Measurements from ENCODE around the gene FBXL3.

Gene FBXL3

DNA sequence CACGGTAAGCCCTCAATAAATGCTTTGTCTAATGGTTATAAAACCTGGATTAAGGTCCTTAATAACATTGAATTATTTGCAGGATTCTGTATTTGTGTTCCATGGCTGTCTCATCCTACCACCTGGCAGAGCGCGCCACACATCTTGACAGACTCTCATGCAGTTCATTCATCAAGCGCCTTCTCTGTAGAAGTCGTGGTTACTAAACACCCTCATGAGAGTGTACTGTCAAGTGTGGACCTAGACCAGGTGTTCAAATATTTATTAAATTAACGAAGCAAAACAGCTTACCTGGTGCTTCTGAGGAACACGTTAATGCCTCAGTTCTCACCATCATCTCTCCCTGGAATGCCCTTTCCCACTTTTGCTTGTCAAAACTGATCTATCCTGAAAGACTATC lies 13.1 kb upstream of the FBXL3 start:
- TF ChIP-seq, protein P1, sequence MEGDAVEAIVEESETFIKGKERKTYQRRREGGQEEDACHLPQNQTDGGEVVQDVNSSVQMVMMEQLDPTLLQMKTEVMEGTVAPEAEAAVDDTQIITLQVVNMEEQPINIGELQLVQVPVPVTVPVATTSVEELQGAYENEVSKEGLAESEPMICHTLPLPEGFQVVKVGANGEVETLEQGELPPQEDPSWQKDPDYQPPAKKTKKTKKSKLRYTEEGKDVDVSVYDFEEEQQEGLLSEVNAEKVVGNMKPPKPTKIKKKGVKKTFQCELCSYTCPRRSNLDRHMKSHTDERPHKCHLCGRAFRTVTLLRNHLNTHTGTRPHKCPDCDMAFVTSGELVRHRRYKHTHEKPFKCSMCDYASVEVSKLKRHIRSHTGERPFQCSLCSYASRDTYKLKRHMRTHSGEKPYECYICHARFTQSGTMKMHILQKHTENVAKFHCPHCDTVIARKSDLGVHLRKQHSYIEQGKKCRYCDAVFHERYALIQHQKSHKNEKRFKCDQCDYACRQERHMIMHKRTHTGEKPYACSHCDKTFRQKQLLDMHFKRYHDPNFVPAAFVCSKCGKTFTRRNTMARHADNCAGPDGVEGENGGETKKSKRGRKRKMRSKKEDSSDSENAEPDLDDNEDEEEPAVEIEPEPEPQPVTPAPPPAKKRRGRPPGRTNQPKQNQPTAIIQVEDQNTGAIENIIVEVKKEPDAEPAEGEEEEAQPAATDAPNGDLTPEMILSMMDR (IDR thresholded peaks at IDR 0.05; ENCODE audit: low read length, missing control alignments): no peak
- no peak for DNase-seq (ENCODE audit: low read depth)
- H3K4me3 ChIP-seq (replicated peaks; ENCODE audit: low read depth, low read length): no peak overlapping the region

DNA sequence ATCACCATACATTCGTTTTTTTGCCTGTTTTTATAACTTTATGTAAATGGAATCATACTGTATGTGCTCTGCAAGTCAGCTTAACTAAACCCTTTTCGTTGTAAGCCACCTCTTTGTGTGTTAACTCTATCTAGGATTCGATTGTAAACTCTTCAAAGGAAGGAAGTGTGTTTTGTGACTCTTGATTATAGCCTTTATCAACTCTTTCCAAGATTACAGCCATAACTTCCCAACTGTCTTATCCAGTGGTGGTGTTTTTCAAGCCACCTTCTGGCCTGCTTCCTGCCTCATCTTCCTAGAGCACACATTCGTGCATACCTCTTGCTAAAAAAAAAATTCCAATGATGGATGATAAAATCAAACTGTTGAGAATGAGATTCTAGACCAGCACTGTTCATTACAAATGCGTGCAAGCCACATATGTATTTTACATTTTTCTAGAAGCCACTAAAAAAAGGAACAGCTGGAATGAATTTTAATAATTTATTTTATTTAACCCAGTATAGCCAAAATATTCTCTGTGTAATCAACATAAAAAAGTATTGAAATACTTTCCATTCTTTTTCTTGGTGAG lies 12.0 kb upstream of the FBXL3 start:
- no peak overlapping the region for H3K4me3 ChIP-seq (replicated peaks; ENCODE audit: low read depth, low read length)
- TF ChIP-seq, protein P1 (IDR thresholded peaks at IDR 0.05; ENCODE audit: low read length, missing control alignments): no peak
- no peak for DNase-seq (ENCODE audit: low read depth)

DNA sequence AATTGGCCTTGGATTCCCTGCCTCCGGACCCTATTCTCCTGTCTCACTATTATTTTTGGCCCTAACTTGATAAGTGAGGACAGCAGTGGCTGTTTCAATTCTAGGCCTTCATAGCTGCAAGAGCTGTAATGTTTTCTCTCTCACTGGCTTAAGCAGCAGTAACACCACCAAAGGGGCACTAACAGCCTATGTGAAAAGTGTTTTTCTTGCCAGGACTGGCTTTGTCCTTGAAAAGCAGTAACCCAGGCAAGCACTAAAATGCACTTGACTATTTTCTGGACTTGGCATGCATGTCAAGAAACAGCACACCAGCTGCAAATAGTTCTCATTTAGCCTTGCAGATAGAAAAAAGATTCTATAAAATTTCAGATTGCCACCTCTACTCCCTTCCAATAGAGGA lies 9.3 kb upstream of the FBXL3 start:
- TF ChIP-seq, protein P1 (IDR thresholded peaks at IDR 0.05; ENCODE audit: low read length, missing control alignments): no peak
- DNase-seq (ENCODE audit: low read depth): no peak
- H3K4me3 ChIP-seq (replicated peaks; ENCODE audit: low read depth, low read length): no peak overlapping the region

DNA sequence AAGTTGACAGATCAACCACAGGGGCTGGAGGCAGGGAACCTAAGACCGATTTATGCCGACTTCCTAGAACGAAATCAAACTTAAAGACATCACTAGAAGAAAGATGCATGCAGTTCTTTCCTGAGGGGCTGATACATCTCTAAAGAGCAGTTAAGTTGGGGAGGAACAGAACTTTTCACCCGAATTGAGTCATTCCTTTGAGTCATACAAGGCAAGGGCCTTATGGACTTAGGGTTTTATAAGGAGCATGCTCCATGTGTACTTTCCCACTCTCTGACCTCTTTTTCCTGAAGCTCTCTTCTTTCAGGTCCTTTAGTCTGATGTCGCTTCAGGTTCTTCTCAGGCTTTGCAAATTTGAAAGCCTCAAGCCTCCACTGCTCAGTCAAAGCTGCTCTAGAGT lies 7.9 kb upstream of the FBXL3 start:
- DNase-seq (ENCODE audit: low read depth): peak; percentile 29
- TF ChIP-seq, protein P1 (IDR thresholded peaks at IDR 0.05; ENCODE audit: low read length, missing control alignments): no peak
- H3K4me3 ChIP-seq (replicated peaks; ENCODE audit: low read depth, low read length): no peak overlapping the region

DNA sequence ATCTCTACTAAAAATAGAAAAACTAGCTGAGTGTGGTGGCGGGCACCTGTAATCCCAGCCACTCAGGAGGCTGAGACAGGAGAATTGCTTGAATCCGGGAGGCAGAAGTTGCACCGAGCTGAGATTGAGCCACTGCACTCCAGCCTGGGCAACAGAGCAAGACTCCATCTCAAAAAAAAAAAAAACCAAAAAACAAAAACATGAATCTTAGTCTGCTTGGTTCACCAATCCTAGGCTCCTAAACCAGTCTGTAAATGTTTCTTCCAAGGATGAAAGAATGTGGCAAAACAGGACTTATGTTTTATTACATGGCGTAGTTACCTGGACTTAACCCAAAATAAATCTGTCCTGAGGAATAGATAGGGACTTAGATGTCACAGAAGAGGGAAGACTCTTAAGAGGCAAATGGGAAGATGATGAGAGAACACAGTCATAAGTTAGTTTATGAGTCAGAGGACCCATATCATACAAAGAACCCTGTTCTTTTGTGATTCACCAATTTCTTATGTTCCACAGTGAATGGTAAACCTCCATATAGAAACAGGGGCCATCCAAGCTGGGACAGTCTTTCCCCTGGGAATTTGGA lies 6.9 kb upstream of the FBXL3 start:
- TF ChIP-seq, protein P1 (IDR thresholded peaks at IDR 0.05; ENCODE audit: low read length, missing control alignments): no peak
- no peak for DNase-seq (ENCODE audit: low read depth)
- H3K4me3 ChIP-seq (replicated peaks; ENCODE audit: low read depth, low read length): no peak overlapping the region

DNA sequence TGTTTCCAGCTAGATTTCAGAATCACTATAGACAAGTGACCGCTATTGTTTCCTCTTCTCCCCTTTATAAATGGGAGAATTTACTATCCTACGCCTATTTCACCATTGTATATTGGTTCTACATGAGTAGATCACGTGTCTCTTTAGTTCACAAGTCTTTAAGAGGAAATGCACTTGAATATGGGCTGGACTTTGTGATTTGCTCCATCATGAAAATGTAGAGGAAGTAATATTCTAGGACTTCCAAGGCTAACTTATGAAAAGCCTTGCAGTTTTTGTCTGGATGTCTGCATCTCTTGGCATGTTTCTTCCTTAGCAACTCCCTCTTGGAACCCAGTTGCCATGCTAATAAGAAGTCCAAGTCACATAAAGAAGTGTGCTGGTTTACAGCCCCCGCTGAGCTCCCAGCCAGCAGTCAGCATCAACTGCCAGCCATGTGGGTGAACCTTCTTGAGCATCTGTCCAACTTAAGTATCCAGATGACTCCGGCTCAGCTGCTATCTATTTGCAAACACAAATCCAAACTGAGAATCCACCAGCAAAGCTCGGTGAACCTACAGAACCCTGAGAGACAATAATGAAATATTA lies 4.8 kb upstream of the FBXL3 start:
- no peak overlapping the region for H3K4me3 ChIP-seq (replicated peaks; ENCODE audit: low read depth, low read length)
- TF ChIP-seq, protein P1 (IDR thresholded peaks at IDR 0.05; ENCODE audit: low read length, missing control alignments): no peak
- no peak for DNase-seq (ENCODE audit: low read depth)

DNA sequence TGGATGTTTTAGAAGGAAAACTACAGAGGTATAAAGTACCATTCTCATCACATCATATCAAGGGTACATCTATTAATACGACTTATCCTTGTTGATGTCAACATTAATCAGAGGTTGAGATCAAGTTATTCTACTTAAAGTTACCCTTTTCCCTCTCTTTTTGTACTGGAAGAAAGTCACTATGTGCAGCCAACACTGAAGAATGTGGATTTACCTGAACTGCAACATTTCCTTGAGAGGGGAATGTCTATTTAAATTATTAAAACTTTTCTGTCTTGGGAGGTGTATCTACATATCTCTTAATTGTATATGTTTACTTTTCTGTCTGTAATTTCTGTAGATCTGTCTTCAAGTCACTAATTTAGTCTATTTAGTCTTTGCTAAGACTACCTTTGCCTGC lies 2.5 kb upstream of the FBXL3 start:
- H3K4me3 ChIP-seq (replicated peaks; ENCODE audit: low read depth, low read length): no peak overlapping the region
- DNase-seq (ENCODE audit: low read depth): no peak
- TF ChIP-seq, protein P1 (IDR thresholded peaks at IDR 0.05; ENCODE audit: low read length, missing control alignments): no peak
